Activated CD8-positive, alpha-beta memory T cell treated with anti-CD3 and anti-CD28 coated beads for 48 hours (primary cell): Measurements from ENCODE around the gene EIF2B1.
A peak's percentile ranks its signal among the peaks of the same experiment; 100 is the strongest.
"Not testable (repeated sequence)": the region's sequence is repeated elsewhere in the genome, so short reads cannot be mapped to it uniquely, and the experiment has no call there.

Experiments used
- DNase-seq, 3 experiments: peaks; one replicate each; pipeline ENCODE4 v3.0.0-alpha.2; 2020; ENCODE audit warnings: low read depth in 2 of 3, low spot score in 2 of 3

Gene EIF2B1

DNA sequence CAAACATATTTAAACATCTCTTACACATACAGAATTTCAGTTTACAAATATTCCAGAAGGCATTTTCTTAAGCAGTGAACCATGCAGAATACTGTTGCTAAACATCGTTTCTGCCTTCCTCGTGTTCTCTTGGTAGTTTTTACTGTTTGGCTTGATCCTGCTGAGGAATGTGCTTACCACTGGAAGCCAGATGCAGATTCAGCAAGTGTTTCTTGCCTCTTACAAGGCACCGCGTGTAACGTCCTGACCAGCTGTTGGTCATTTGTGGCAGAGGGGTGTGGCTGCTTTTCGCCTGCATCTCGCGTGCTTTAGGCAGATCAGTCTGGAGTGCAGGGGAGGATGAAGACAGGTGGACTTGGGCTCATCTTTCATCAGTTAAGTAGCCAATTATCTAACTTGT is 12.4 kb downstream of the EIF2B1 start:
- no peak for DNase-seq

DNA sequence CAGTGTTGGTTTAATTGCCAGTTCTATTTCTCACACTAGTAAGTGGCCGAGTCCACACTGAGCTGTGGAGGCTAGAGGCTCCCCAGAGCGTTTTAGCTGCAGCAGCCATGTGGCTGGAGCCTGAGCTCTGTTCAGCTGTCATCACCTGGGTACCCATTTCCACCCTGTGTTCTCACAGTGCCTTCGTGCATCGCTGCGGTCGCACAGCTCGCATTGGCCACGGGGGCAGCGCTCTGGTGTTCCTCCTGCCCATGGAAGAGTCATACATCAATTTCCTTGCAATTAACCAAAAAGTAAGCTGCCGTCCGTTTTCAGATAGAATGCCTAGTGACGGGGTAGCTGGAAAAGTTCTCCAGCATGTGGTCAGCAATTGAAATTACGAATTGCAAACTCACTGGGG is 15.9 kb downstream of the EIF2B1 start:
- no peak for DNase-seq

- DNase-seq: no peak
These were observed 16.3 kb downstream of the EIF2B1 start for GRCh38 chr12:123617144-123617543.

GRCh38 chr12:123614531-123614930 is 19.0 kb downstream of the EIF2B1 start:
- no peak for DNase-seq

- DNase-seq: no peak
These were observed 19.4 kb downstream of the EIF2B1 start for GRCh38 chr12:123614110-123614509.

DNA sequence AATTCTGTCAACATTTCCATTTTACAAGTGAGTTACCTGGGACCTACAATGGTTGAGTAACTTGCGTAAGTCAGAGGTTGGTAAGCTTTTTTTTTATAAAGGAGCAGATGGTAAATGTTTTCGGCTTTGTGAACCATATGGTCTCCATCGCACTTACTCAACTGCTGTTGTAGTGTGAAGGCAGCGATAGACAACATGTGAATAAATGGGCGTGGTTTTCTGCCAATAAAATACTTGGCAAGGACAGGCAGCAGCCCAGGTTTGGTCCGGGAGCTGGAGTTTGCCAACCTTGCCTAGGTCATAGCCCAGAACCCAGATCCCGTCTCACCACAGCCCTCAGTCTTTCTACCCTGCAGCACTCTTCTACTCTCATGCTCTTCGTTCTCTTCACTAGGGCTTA is 25.3 kb downstream of the EIF2B1 start:
- DNase-seq: no peak

GRCh38 chr12:123607756-123608155 is 25.7 kb downstream of the EIF2B1 start:
- no peak for DNase-seq

- not testable (repeated sequence) for DNase-seq
These were observed 30.0 kb downstream of the EIF2B1 start for GRCh38 chr12:123603495-123603894.

- no peak for DNase-seq
These were observed 30.8 kb downstream of the EIF2B1 start for GRCh38 chr12:123602651-123603195.

DNA sequence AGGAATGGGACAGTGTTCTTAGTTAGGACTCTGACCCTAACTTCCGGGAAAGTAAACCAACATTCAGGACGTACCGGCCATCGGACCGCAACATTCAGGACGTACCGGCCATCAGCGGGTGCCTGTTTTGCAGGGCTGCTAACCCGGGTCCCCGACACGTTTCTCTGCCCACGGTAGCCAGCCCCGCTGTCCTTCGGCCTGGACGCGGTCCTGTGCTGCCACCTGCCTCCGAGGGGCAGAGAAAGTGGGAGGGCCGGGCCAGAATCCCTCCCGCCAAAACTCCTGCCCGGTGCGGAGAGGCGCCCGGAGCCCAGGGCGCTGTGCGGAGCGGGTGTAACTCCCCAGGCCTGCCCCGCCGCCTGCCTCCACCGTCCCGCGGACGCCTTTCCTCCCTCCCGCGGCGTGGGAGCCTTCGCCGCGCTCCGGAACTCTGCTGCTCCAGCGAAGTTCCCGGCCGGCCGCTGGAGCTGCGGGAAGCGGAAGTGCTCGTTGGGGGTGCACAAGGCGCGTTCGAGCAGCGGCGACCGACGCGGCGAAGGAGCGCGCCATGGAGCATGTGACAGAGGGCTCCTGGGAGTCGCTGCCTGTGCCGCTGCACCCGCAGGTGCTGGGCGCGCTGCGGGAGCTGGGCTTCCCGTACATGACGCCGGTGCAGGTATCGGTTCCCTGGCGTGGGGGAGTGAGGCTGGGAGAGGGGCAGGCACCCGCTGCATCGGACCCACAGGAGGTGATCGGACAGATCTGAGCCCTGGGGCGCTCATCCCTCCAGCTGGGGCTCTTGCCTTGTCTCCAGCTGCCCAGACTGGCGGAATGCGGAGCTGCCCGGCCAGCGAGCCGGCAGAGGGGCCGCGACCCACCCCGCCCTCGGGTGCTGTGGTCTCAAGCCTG is 31.6 kb downstream of the EIF2B1 start, which contains the start of gene DDX55:
TSS of gene DDX55 (plus strand) at position 498 of the 888 bp plus-strand sequence. CDS start at position 548, 50 bp downstream.
- DNase-seq: peak; percentile 68 to 74 (median 72)

GRCh38 chr12:123599721-123600120 is 33.8 kb downstream of the EIF2B1 start:
- no peak for DNase-seq

DNA sequence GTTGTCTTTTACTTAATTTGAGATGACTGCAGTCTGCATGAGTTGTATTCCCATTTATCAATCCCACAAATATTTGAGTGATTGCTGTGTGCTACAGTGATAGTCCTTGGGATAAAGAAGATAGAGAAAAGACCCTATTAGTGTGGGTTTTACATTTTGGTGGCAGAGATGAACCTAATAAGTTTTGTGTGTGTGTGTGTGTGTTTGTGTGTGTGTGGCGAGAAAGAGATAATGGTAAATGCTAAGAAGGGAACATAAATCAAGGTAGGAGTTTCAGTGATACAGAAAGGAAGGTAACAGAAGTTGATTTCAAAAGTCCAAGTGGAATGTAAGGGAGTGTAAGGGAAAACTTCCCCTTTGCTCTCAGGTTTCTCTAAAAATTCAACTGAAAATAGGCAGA is 34.2 kb downstream of the EIF2B1 start:
- no peak for DNase-seq

GRCh38 chr12:123598522-123598921 is 35.0 kb downstream of the EIF2B1 start:
- no peak for DNase-seq

DNA sequence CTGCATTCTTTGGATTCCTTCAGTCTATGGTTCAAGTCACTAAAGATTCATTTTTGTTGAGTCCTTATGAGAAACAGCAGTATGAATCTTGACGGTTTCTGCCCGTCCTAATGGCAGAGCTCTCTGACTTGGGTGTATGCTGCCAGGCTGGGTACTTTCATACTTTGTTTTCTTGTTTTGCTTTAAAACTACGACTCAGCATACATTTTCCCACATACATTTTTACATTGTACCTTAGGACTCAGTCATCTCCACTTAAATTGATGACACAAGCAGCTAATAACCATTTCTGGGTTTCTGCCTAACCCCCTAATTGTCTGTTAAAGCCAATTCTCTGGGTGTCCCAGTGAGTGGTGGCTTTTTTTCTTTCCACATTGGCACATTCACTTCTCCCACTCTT is 36.4 kb downstream of the EIF2B1 start:
- DNase-seq: no peak

- no peak for DNase-seq
These were observed 37.8 kb downstream of the EIF2B1 start for GRCh38 chr12:123595729-123596128.

- DNase-seq: no peak
These were observed 41.6 kb downstream of the EIF2B1 start for GRCh38 chr12:123591702-123592481.

GRCh38 chr12:123580772-123581171 is 52.7 kb downstream of the EIF2B1 start:
- DNase-seq: no peak

- not testable (repeated sequence) for DNase-seq
These were observed 54.7 kb downstream of the EIF2B1 start for GRCh38 chr12:123578829-123579228.

GRCh38 chr12:123578243-123578642 is 55.2 kb downstream of the EIF2B1 start:
- no peak for DNase-seq

- DNase-seq: no peak
These were observed 56.9 kb downstream of the EIF2B1 start for GRCh38 chr12:123576611-123577010.

GRCh38 chr12:123573870-123574269 is 59.6 kb downstream of the EIF2B1 start:
- DNase-seq: no peak

DNA sequence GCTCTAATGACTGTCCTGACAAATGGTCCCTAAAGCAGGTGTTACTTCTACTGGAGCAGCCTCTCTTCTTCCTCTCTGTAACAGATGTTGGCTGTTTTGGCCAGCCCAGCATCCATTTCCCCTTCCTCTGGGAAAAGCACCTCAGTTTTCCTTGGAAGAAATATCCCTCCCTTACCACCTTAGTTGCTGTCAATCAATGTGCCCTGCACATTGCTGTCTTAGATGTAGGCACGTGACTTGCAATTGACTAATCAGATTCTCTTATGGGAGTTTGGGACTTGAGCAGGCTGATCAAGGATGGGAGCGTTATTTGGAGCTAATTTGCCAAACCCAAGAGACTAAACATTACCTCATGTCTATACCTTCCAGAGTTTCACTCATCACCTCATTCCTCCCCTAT is 61.1 kb downstream of the EIF2B1 start:
- DNase-seq: no peak
